Right atrium auricular region (tissue), 2 donors: ENCODE data around the gene TTC34. TPM values are rescaled to one million over a fixed set of nuclear protein-coding genes. Genes with fewer than 3 reads are reported as not detected.
A peak's percentile ranks its signal among the peaks of the same experiment; 100 is the strongest.

Experiments used
- DNase-seq: peaks from one replicate; pipeline ENCODE4 v3.0.0-alpha.2; 2019; ENCODE audit warnings: low spot score
- H3K27ac ChIP-seq, 2 donors: fragments of 200-600 bp; sonication (generic); 1 replicate in 1 of 2; 2 replicates in 1 of 2; pipeline ENCODE4 v1.5.1; 2016 to 2019
- H3K27me3 ChIP-seq, 2 donors: fragments of 200-600 bp; sonication (generic); one replicate each; pipeline versions ENCODE4 v1.5.1 to v1.6.0; 2017 to 2019
- H3K36me3 ChIP-seq: fragments of 200-600 bp; sonication (generic); one replicate; pipeline ENCODE4 v1.5.1; 2016
- H3K4me1 ChIP-seq, 2 donors: fragments of 200-600 bp; sonication (generic); one replicate each; pipeline versions ENCODE4 v1.5.1 to v1.6.0; 2017 to 2019
- H3K4me3 ChIP-seq, 2 donors: fragments of 200-600 bp; sonication (generic); 1 replicate in 1 of 2; 2 replicates in 1 of 2; pipeline ENCODE4 v1.5.1; 2017 to 2019; ENCODE audit warnings: mild to moderate bottlenecking in 1 of 2, moderate library complexity in 1 of 2
- H3K9me3 ChIP-seq, 2 donors: fragments of 200-600 bp; sonication (generic); one replicate each; pipeline ENCODE4 v1.5.1; 2019
- total RNA-seq, 2 donors: library from RNA; depleted of rRNA; stranded (reverse); fragments of >200 nt; gene quantifications; one replicate each; pipeline ENCODE4 v1.1.0, GENCODE V29; 2016
- TF ChIP-seq, protein P1 (sequence below), 2 donors: fragments of 200-600 bp; sonication (generic); IDR thresholded peaks; one replicate each; pipeline ENCODE4 v1.5.1; 2019; ENCODE audit warnings: antibody characterized with exemption in 2 of 2

TTC34 gene
- total RNA-seq, 2 donors from 2014 or later, result 0.08 to 0.11 TPM

DNA sequence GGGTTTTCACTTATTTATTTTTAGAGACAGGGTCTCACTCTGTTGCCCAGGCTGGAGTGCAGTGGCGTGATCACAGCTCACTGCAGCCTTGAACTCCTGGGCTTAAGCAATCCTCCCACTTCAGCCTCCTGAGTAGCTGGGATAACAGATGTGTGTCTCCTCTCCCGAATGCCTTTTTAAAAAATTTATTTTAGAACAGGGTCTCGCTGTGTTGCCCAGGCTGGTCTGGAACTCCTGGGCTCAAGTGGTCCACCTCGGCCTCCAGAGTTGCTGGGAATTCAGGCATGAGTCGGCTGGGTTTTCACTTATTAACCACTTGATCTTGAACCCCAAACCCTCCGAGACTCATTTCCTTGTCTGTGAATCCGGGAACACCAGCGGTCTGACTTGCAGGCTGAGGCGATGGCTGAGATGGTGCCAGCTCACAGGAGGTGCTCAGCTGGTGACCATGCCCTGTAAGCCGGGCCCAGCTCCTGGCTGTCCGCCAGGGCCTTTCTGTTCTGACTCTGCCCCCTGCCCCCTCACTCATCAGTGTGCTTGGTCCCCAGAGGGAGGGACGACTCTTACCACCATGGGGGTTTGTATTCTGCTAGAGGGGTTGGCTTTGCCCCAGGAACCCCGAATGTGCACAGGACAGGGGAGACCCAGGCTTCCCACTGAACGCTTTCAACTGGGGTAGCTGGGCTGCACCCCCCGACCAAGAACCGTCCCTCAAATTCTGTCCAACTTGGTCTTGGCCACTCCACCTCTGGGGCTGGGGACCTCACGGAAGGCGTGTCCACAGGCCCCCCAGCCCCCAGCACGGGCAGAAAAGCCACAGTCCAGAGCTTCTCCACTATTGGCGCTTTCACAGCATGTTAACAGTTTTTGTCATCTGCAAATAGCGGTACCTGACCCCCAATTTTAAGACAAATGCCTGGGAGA lies 191.2 kb downstream of the TTC34 start:
- peaks cover 0 to 18% of the 10 kb centered on the region in 2 donors for H3K9me3 ChIP-seq
- H3K27me3 ChIP-seq, result no peaks in the 10 kb centered on the region
- H3K27ac ChIP-seq, result no peak overlapping the region
- H3K36me3 ChIP-seq, result no peaks in the 10 kb centered on the region
- TF ChIP-seq, protein P1, sequence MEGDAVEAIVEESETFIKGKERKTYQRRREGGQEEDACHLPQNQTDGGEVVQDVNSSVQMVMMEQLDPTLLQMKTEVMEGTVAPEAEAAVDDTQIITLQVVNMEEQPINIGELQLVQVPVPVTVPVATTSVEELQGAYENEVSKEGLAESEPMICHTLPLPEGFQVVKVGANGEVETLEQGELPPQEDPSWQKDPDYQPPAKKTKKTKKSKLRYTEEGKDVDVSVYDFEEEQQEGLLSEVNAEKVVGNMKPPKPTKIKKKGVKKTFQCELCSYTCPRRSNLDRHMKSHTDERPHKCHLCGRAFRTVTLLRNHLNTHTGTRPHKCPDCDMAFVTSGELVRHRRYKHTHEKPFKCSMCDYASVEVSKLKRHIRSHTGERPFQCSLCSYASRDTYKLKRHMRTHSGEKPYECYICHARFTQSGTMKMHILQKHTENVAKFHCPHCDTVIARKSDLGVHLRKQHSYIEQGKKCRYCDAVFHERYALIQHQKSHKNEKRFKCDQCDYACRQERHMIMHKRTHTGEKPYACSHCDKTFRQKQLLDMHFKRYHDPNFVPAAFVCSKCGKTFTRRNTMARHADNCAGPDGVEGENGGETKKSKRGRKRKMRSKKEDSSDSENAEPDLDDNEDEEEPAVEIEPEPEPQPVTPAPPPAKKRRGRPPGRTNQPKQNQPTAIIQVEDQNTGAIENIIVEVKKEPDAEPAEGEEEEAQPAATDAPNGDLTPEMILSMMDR (IDR thresholded peaks at IDR 0.05), result no peak
- H3K4me3 ChIP-seq, result peak overlapping the region in 1 of 2 donors; percentile 3
- peaks cover 0 to 8% of the 10 kb centered on the region in 2 donors for H3K4me1 ChIP-seq
- DNase-seq, result no peak

DNA sequence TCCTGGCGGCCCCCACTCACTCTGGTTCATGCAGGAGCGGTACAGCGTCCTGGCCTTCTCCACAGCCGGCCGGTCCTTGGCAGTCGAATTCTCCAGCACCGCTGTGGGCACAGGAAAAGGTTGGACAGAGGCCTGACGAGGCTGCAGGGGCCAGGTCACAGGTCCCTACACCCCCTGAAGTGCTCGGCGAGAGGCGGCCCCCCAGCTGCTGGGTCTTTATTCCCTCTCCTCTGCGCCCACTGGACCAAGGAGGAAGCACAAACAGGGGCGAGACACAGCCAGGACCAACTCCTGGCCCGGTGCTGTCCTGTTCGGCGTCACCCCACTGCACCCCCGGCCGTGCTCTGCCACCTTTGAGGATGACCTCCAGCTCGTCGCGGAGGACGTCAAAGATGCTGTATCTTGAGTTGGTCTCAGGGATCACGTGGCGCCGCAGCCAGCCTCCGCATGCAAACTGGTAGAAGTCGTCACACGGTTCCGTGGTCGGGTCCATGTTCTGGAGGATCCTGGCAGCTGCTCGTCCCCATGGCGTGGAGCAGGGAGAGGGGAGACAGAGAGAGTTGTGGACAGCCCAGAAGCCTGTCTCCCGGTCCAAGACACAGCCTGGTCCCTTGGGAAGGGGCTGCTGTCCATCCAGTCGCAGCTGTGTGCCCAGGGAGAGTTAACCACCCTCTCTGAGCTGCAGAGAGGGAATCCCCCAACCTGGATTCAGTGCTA lies 192.0 kb downstream of the TTC34 start:
- TF ChIP-seq, protein P1 (IDR thresholded peaks at IDR 0.05), result no peak
- no peak overlapping the region for H3K4me3 ChIP-seq
- H3K9me3 ChIP-seq, result peaks cover 0 to 12% of the 10 kb centered on the region in 2 donors
- no peaks in the 10 kb centered on the region for H3K36me3 ChIP-seq
- H3K4me1 ChIP-seq, result peaks cover 0 to 8% of the 10 kb centered on the region in 2 donors
- no peak overlapping the region for H3K27ac ChIP-seq
- no peak for DNase-seq
- no peaks in the 10 kb centered on the region for H3K27me3 ChIP-seq

DNA sequence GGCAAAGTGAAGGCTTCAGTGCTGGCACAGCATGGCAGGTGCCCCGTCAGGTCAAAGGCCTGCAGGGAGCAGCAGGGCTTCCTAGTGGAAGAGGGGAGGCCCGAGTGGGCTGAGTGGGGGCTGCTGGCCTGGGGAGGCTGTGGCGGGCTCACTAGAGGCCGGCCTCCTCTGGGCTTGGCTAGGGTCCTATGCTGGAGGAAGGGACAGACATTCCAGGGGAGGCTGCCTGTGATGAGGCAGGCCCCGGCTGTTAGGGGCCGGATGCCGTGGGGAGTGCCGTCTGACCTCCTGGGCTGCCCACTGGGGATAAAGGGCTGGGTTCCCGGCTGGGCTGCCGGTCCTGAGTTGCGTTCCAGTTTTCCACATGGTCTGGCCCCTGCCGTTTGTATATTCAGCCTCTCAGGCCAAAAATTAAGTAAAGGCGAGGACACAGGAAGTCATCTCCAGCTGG lies 193.8 kb downstream of the TTC34 start:
- Histone ChIP-seq H3K4me3 (no peak overlapping the region), H3K27ac (no peak overlapping the region), H3K27me3 (no peaks in the 10 kb centered on the region)

DNA sequence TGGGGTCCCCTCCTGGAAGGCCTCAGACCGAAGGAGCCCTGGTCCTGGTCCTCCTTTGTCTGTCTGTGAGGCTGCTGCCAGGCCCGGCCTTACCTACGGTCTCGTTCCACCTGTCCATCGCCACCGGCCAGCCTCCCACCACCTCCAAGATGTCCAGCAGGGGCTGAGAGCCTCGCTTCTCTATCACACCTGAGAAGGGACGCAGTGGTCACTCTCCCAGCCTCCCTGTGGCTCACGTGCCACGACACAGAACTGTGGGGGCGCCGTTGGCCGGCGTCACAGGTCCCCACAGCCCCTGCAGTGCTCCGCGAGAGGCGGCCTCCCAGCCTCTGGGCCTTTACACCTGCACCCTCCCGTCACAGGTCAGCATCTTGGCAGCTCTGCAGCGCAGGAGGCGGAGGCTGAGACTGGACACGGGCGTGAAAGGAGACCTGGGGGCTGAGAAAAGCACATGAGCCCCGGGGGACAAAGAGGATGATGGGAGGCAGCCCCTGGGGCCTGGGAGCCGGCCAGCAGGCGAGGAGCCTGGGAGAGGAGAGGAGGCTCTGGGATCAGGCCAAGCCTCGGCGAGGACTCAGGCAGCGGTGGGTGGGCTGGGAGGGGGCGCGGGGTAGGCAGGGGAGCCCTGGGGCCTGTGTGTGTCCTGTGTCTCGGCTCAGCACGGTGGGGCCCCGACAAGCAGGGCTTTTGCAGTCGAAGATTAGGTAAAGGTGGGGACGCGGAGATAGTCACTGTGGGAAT lies 194.4 kb downstream of the TTC34 start:
- no peaks in the 10 kb centered on the region for H3K27me3 ChIP-seq

More for the DNA sequence above, 193.8 kb downstream of the TTC34 start:
- peaks cover 0 to 8% of the 10 kb centered on the region in 2 donors for H3K4me1 ChIP-seq
- TF ChIP-seq, protein P1 (IDR thresholded peaks at IDR 0.05), result no peak
- no peaks in the 10 kb centered on the region for H3K9me3 ChIP-seq
- no peaks in the 10 kb centered on the region for H3K36me3 ChIP-seq
- DNase-seq, result no peak

DNA sequence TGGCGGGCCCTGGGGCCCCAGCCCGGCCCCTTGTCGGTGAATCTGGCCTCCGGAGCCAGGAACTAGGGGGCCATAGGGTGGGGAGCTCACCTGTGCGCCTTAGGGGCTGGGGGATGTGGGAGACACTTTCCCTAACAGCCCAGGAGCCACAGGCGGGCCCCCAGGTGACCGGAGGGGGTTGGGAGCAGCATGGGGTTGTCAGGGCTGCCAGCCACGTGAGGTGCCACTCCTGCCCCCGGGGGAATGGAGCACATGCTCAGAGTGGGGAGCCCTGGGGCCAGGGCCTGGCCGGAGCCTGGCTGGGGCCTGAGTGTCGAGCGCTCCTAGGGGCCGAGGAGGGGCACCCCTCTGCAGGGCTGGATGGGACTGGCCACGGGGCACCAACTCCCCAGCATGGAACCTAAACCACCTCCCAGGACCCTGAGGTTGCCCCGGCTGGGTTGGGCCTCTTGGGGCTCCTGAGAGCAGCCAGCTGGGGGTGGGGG lies 195.1 kb downstream of the TTC34 start:
- peaks cover 0 to 8% of the 10 kb centered on the region in 2 donors for H3K4me1 ChIP-seq
- no peak overlapping the region for H3K4me3 ChIP-seq
- H3K27ac ChIP-seq, result no peak overlapping the region
- H3K36me3 ChIP-seq, result no peaks in the 10 kb centered on the region
- H3K27me3 ChIP-seq, result no peaks in the 10 kb centered on the region
- TF ChIP-seq, protein P1 (IDR thresholded peaks at IDR 0.05), result no peak
- no peaks in the 10 kb centered on the region for H3K9me3 ChIP-seq
- DNase-seq, result no peak

More for the DNA sequence above, 194.4 kb downstream of the TTC34 start:
- DNase-seq, result no peak
- H3K36me3 ChIP-seq, result no peaks in the 10 kb centered on the region
- no peak overlapping the region for H3K4me3 ChIP-seq
- H3K4me1 ChIP-seq, result peaks cover 0 to 8% of the 10 kb centered on the region in 2 donors
- TF ChIP-seq, protein P1 (IDR thresholded peaks at IDR 0.05), result no peak
- no peak overlapping the region for H3K27ac ChIP-seq
- no peaks in the 10 kb centered on the region for H3K9me3 ChIP-seq
